Thyroid gland (tissue), 4 donors: ENCODE results near the gene GPN2. TPM values are rescaled to one million over a fixed set of nuclear protein-coding genes. Genes with fewer than 3 reads are reported as not detected.

Experiments used
- DNase-seq, 2 donors: peaks; one replicate each; pipeline ENCODE4 v3.0.0-alpha.2; 2019
- H3K27ac ChIP-seq, 3 donors: fragments of 200-600 bp; sonication (generic); 1 replicate in 2 of 3; 2 replicates in 1 of 3; pipeline ENCODE4 v1.5.1; 2016 to 2019; ENCODE audit warnings: mild to moderate bottlenecking in 1 of 3, moderate library complexity in 1 of 3
- H3K27me3 ChIP-seq: fragments of 200-600 bp; sonication (generic); one replicate; pipeline ENCODE4 v1.5.1; 2019
- H3K36me3 ChIP-seq, 2 donors: fragments of 200-600 bp; sonication (generic); one replicate each; pipeline ENCODE4 v1.5.1; 2016 to 2019
- H3K4me1 ChIP-seq, 2 donors: fragments of 200-600 bp; sonication (generic); one replicate each; pipeline ENCODE4 v1.5.1; 2017 to 2019
- H3K4me3 ChIP-seq, 3 donors: fragments of 200-600 bp; sonication (generic); replicated peaks in 1 of 3; 1 replicate in 2 of 3; 2 replicates in 1 of 3; pipeline ENCODE4 v1.5.1; 2016; ENCODE audit warnings: mild to moderate bottlenecking in 1 of 3
- H3K9me3 ChIP-seq: fragments of 200-600 bp; sonication (generic); one replicate; pipeline ENCODE4 v1.5.1; 2017
- CTCF ChIP-seq, 6 experiments: fragments of 200-600 bp in 3 of 6; fragments of 450-650 bp in 3 of 6; sonication (generic) in 3 of 6; IDR thresholded peaks; one replicate each; pipeline ENCODE4 v1.5.1; 2016 to 2019; ENCODE audit warnings: antibody characterized with exemption in 6 of 6, mild to moderate bottlenecking in 2 of 6, inconsistent platforms in 1 of 6, moderate library complexity in 1 of 6
- POLR2A ChIP-seq, 2 donors: fragments of 450-650 bp; IDR thresholded peaks; one replicate each; pipeline ENCODE4 v1.6.1; 2017; ENCODE audit warnings: antibody characterized with exemption in 2 of 2, mild to moderate bottlenecking in 2 of 2, moderate library complexity in 1 of 2
- WGBS, 2 donors: methylation state at CpG; one replicate each; pipeline ENCODE4 v1.1.5; 2017; 5-methylcytosine and 5-hydroxymethylcytosine counted together
- intact Hi-C: fragments of 100-400 bp; cut with DNase I; formaldehyde crosslinking; loops from one replicate; pipeline ENCODE4 v1.15.1; 2023
- total RNA-seq, 4 donors: library from RNA; depleted of rRNA; stranded (reverse); fragments of >200 nt; gene quantifications; one replicate each; pipeline ENCODE4 v1.2.3, GENCODE V29; 2016

GPN2 gene
- total RNA-seq, 4 donors from 2014 or later, result 14.3 to 18.8 (median 16.4) TPM

GRCh38 chr1:26858891-26859640 is 31.0 kb downstream of the GPN2 start:
- intact Hi-C loops, result no loop called here
- no peak overlapping the region for H3K27ac ChIP-seq
- H3K27me3 ChIP-seq, result no peaks in the 10 kb centered on the region
- no peak overlapping the region for H3K4me3 ChIP-seq
- H3K9me3 ChIP-seq, result no peaks in the 10 kb centered on the region
- WGBS, 2 donors, result 86 to 88% methylated on average over 6 to 7 of the region's 7 CpGs
- H3K36me3 ChIP-seq, result peaks cover 17 to 23% of the 10 kb centered on the region in 2 donors
- no peak for DNase-seq
- TF ChIP-seq POLR2A (IDR thresholded peaks at IDR 0.05) (no peak), CTCF (IDR thresholded peaks at IDR 0.05) (no peak)
- H3K4me1 ChIP-seq, result peaks cover 0 to 5% of the 10 kb centered on the region in 2 donors

- Histone ChIP-seq H3K27me3 (no peaks in the 10 kb centered on the region), H3K36me3 (peaks cover 24 to 28% of the 10 kb centered on the region in 2 donors), H3K4me1 (no peaks in the 10 kb centered on the region), H3K27ac (no peak overlapping the region), H3K9me3 (no peaks in the 10 kb centered on the region), H3K4me3 (no peak overlapping the region)
- no peak for TF ChIP-seq POLR2A (IDR thresholded peaks at IDR 0.05)
- no peak for TF ChIP-seq CTCF (IDR thresholded peaks at IDR 0.05)
- 81 to 98% methylated on average over 4 of the region's 4 CpGs for WGBS, 2 donors
- intact Hi-C loops, result no loop called here
- DNase-seq, result no peak
Observed at GRCh38 chr1:26858160-26858559, 31.9 kb downstream of the GPN2 start.

- no peak overlapping the region for H3K4me3 ChIP-seq
- no peaks in the 10 kb centered on the region for H3K9me3 ChIP-seq
- no peak for DNase-seq
- no peak overlapping the region for H3K27ac ChIP-seq
- H3K4me1 ChIP-seq, result no peaks in the 10 kb centered on the region
- intact Hi-C loops, result no loop called here
- peaks cover 28 to 30% of the 10 kb centered on the region in 2 donors for H3K36me3 ChIP-seq
- no peaks in the 10 kb centered on the region for H3K27me3 ChIP-seq
- 78 to 91% methylated on average over 8 of the region's 8 CpGs for WGBS, 2 donors
- no peak for TF ChIP-seq POLR2A (IDR thresholded peaks at IDR 0.05)
- no peak for TF ChIP-seq CTCF (IDR thresholded peaks at IDR 0.05)
Observed at GRCh38 chr1:26857473-26858060, 32.5 kb downstream of the GPN2 start.

- Histone ChIP-seq H3K4me1 (no peaks in the 10 kb centered on the region), H3K36me3 (peaks cover 32 to 37% of the 10 kb centered on the region in 2 donors), H3K9me3 (no peaks in the 10 kb centered on the region), H3K27me3 (no peaks in the 10 kb centered on the region), H3K27ac (no peak overlapping the region), H3K4me3 (no peak overlapping the region)
- DNase-seq, result no peak
- WGBS, 2 donors, result 85 to 86% methylated on average over 21 of the region's 21 CpGs
- intact Hi-C loops, result no loop called here
- TF ChIP-seq POLR2A (IDR thresholded peaks at IDR 0.05) (no peak), CTCF (IDR thresholded peaks at IDR 0.05) (no peak)
Observed at GRCh38 chr1:26856604-26857469, 33.2 kb downstream of the GPN2 start.
